WERI-Rb-1 (cell line): Measurements from ENCODE around the gene RPGRIP1L.
A peak's percentile ranks its signal among the peaks of the same experiment; 100 is the strongest.
"Not testable (repeated sequence)": the region's sequence is repeated elsewhere in the genome, so short reads cannot be mapped to it uniquely, and the experiment has no call there.

Experiments used
- DNase-seq: peaks from one replicate; pipeline ENCODE4 v3.0.0-alpha.2; 2020
- H3K27ac ChIP-seq: fragments of 250-450 bp; sonication (Bioruptor Pico); 2 replicates; pipeline ENCODE4 v1.5.1; 2020; ENCODE audit warnings: mild to moderate bottlenecking, moderate library complexity
- H3K27me3 ChIP-seq: fragments of 250-450 bp; sonication (Bioruptor Pico); 2 replicates; pipeline ENCODE4 v1.5.1; 2021; ENCODE audit warnings: mild to moderate bottlenecking, low read depth, moderate library complexity; ENCODE audit not compliant: insufficient read depth, severe bottlenecking
- H3K36me3 ChIP-seq: fragments of 250-450 bp; sonication (Bioruptor Pico); 2 replicates; pipeline ENCODE4 v1.5.1; 2020; ENCODE audit warnings: mild to moderate bottlenecking, moderate library complexity
- H3K4me3 ChIP-seq: 2 replicates; pipeline ENCODE4 v1.5.1; 2011; ENCODE audit warnings: low read depth, mild to moderate bottlenecking, control low read depth, low read length
- H3K9me3 ChIP-seq: fragments of 250-450 bp; sonication (Bioruptor Pico); 2 replicates; pipeline ENCODE4 v1.5.1; 2021; ENCODE audit warnings: mild to moderate bottlenecking, moderate library complexity; ENCODE audit not compliant: severe bottlenecking
- CTCF ChIP-seq: IDR thresholded peaks from 2 replicates; pipeline ENCODE4 v1.5.1; 2011; ENCODE audit warnings: low read depth, mild to moderate bottlenecking, control low read depth, inconsistent platforms, low read length

RPGRIP1L gene

GRCh38 chr16:53711390-53711789, 7.7 kb upstream of the RPGRIP1L start:
- no peak overlapping the region for H3K4me3 ChIP-seq
- no peak overlapping the region for H3K27ac ChIP-seq
- H3K36me3 ChIP-seq: no peaks in the 10 kb centered on the region
- H3K27me3 ChIP-seq: no peaks in the 10 kb centered on the region
- DNase-seq: no peak
- no peak for TF ChIP-seq CTCF
- no peaks in the 10 kb centered on the region for H3K9me3 ChIP-seq

- DNase-seq: no peak
- H3K9me3 ChIP-seq: no peaks in the 10 kb centered on the region
- TF ChIP-seq CTCF: no peak
- no peaks in the 10 kb centered on the region for H3K36me3 ChIP-seq
- H3K27ac ChIP-seq: no peak overlapping the region
- no peaks in the 10 kb centered on the region for H3K27me3 ChIP-seq
- H3K4me3 ChIP-seq: no peak overlapping the region
Observed at GRCh38 chr16:53708490-53708889, 4.8 kb upstream of the RPGRIP1L start.

- no peaks in the 10 kb centered on the region for H3K9me3 ChIP-seq
- no peaks in the 10 kb centered on the region for H3K36me3 ChIP-seq
- no peaks in the 10 kb centered on the region for H3K27me3 ChIP-seq
- DNase-seq: no peak
- TF ChIP-seq CTCF: no peak
- H3K4me3 ChIP-seq: no peak overlapping the region
- H3K27ac ChIP-seq: no peak overlapping the region
Observed at GRCh38 chr16:53707671-53708070, 4.0 kb upstream of the RPGRIP1L start.

GRCh38 chr16:53704445-53704813, 770 bp upstream of the RPGRIP1L start:
- no peak for DNase-seq
- Histone ChIP-seq H3K27ac (peak overlapping the region; percentile 66), H3K9me3 (no peaks in the 10 kb centered on the region), H3K36me3 (peaks cover 8% of the 10 kb centered on the region), H3K4me3 (peak overlapping the region; percentile 63), H3K27me3 (no peaks in the 10 kb centered on the region)
- TF ChIP-seq CTCF: no peak

GRCh38 chr16:53698271-53698670, 5.4 kb downstream of the RPGRIP1L start:
- not testable (repeated sequence) for DNase-seq, H3K9me3 ChIP-seq, H3K27ac ChIP-seq, H3K27me3 ChIP-seq, H3K4me3 ChIP-seq
- peaks cover 18% of the 10 kb centered on the region for H3K36me3 ChIP-seq

- no peak for DNase-seq
- Histone ChIP-seq H3K4me3 (no peak overlapping the region), H3K27ac (no peak overlapping the region), H3K27me3 (no peaks in the 10 kb centered on the region), H3K9me3 (no peaks in the 10 kb centered on the region), H3K36me3 (peaks cover 21% of the 10 kb centered on the region)
- TF ChIP-seq CTCF: no peak
Observed at GRCh38 chr16:53695070-53695469, 8.6 kb downstream of the RPGRIP1L start.

GRCh38 chr16:53693320-53693719, 10.3 kb downstream of the RPGRIP1L start:
- Histone ChIP-seq H3K27ac (no peak overlapping the region), H3K9me3 (no peaks in the 10 kb centered on the region), H3K27me3 (no peaks in the 10 kb centered on the region), H3K4me3 (no peak overlapping the region), H3K36me3 (peaks cover 17% of the 10 kb centered on the region)
- no peak for TF ChIP-seq CTCF
- DNase-seq: no peak
